ENCODE data around the gene LAMC1.

LAMC1 gene

DNA sequence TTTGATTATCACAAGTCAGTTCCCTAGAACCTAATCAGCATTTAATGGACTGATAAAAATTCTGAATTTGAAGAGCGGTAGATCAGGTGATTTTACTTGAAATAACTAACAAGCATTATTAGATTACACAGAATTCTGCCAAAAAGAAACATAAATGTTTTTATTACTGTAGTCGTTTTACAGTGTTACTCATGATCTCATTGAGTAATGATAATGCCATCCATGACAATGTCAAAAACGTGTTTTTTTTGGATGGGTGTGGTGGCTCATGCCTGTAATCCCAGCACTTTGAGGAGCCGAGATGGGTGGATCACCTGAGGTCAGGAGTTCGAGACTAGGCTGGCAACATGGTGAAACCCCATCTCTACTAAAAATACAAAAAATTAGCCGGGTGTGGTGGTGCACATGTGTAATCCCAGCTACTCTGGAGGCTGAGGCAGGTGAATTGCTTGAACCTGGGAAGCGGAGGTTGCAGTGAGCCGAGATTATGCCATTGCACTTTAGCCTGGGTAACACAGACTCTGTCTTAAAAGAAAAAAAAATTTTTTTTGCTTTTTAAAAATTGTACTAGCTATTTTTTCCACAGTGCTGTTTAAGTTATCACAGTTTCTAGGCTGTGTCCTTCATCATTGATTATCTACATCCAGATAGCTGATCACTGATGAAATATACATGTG lies 56.6 kb downstream of the LAMC1 start:
- DNase-seq (ENCODE audit: low read depth) = no peak

DNA sequence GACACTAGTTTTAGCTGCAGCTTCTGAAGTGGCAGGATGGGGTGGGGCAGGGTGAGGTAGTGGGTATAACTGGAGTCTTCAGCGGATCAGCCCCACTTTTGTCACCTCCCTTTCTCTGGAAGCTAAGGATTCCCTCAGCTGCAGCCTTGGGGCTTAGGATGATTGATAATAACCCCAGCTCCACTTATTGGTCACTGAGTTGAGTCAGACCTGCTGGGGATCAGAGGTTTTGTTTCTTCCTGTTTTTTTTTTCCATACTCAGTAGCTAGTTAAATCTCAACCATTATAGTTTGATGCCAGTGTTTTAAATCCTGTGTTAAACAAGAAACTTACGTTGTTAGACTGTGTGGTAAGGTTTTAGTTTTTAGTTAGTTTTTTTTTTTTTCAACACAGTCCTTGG lies 57.2 kb downstream of the LAMC1 start:
- no peak for DNase-seq (ENCODE audit: low read depth)

GRCh38 chr1:183081402-183082120 lies 58.3 kb downstream of the LAMC1 start:
- DNase-seq (ENCODE audit: low read depth) = no peak

- DNase-seq (ENCODE audit: low read depth) = no peak
Measured at GRCh38 chr1:183082650-183083049, 59.4 kb downstream of the LAMC1 start.

DNA sequence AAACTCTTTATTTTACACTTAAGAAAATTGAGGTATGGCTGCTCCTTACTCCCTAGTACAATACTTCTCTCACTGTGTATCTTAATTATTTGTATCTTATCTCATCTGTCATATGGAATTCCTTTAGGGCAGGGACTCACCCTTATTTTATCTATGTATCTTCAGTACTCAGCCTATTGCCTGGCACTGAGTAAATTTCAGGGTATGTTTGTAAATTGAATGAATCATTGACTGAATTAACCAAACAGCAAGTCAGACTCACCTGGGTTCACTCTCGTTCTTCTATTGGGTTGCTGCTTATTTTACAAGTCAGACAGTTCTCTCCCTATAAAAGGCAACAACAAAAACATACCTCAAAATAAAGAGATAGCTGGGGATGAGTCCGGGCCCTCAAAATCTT lies 63.8 kb downstream of the LAMC1 start:
- DNase-seq (ENCODE audit: low read depth) = no peak

DNA sequence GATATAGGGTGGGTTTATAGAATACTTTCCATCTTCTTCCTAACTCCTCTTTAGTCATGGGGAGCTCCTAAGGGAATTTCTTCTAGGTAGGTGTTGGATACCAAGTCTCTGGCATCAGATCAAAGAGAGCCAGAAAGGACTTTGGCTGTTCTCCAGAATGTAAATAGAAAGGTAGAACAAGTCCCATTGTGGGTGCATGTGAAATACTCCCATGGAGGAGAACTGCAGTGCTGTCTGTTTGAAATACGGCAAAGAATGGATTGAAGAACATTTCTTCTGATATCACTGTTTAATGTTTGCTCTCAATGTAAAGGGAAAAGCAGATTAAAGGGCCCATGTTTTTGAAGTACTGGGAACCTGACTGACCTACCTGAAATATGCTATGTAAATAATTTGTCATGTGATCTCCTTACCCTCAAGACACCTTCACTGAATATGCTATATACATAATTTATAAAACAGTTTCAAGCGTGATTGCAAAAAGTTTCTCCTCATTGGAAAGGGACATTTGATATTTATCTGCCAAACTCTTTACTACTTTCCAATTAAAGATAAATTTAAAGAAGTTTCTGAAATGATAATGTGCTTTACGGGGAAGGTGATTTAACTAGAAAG lies 65.9 kb downstream of the LAMC1 start:
- DNase-seq (ENCODE audit: low read depth) = no peak

GRCh38 chr1:183090391-183091006 lies 67.3 kb downstream of the LAMC1 start:
- DNase-seq (ENCODE audit: low read depth) = no peak

- DNase-seq (ENCODE audit: low read depth) = no peak
Measured at GRCh38 chr1:183091181-183091580, 68.0 kb downstream of the LAMC1 start.

GRCh38 chr1:183092350-183092749 lies 69.1 kb downstream of the LAMC1 start:
- DNase-seq (ENCODE audit: low read depth) = no peak

GRCh38 chr1:183093066-183093668 lies 69.9 kb downstream of the LAMC1 start:
- no peak for DNase-seq (ENCODE audit: low read depth)

GRCh38 chr1:183093786-183094298 lies 70.6 kb downstream of the LAMC1 start:
- DNase-seq (ENCODE audit: low read depth) = no peak

DNA sequence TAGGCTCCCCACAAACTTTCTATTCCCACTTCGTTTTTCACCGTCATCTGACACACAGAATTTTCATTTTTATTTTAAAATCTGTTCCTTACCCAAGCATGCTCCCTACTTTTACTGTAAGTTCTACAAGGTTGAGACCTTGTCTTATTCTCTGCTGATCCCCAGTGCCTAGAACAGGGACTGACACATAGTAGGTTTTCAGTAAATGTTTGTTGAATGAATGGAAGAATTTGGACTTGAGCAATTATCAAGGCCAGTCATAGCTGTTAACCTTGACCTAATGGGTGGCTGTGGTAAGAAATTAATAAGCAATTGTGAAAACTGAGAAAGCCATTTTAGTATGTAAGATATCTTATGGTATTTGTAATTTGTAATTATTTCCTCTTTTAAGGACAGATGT lies 71.1 kb downstream of the LAMC1 start:
- DNase-seq (ENCODE audit: low read depth) = no peak

DNA sequence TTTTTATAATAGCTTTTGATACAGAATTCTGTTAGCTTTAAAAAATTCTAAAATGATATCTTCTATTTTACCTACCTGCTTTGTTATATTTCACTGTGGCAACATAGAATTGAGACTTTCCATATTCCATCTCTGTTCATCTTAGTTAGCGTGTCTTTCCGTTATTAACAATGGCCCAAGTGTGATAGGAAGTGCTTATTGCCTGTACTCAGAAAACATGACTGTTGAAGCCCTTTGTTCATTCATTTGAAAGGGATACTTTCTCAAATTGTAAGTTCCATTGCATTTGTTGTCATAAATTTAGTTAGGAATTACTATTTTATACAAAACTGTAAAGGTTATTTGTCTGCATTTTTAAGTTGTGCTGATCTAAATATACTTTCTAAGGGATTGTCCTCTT lies 73.1 kb downstream of the LAMC1 start:
- no peak for DNase-seq (ENCODE audit: low read depth)

DNA sequence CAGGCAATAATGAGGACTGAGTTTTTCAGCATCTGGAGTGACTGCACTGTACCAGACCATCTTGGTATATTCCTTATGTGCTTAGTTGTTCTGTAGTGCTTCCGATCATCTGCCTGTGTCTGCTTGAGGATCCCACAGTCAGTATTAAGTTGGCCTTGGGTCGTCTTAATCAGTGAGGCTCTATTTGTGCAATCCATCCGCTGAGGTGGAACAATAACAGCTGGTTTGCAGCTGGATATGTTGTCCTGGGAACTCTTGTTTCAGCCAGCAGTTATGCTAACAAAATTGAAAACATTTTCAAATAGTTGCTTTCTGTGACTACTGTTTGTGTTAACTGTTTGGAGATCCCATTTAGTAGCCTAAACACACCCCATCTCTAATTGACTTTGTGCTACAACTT lies 73.7 kb downstream of the LAMC1 start:
- DNase-seq (ENCODE audit: low read depth) = no peak

DNA sequence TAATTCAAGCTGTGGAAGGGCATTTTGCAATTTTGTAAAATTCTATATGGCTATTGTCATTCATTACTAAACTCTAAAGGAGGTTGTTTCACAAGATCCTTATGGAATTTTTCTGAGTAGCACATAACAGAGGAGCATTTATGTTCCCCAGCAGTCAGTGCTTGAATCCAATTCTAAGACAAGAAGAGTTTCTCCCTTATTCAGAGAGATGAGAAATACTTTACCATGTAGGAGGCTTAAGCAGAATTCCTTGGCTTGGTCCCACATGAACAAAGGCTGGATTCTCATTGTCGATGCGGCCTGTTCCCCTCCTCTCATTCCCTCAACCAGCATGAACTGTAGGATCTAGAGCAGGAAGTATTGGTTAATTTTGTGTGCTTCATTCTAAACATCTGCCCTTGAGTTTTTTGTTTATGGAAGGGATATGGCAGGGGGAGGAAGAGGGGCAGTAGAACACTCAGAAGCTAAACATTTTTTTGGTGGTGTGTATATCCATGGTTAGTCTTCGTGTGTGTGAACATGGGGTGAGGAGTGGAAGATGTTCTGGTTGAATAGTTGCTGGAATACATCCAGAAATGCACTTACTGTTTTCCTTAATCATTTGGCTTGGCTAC lies 74.3 kb downstream of the LAMC1 start:
- DNase-seq (ENCODE audit: low read depth) = no peak

DNA sequence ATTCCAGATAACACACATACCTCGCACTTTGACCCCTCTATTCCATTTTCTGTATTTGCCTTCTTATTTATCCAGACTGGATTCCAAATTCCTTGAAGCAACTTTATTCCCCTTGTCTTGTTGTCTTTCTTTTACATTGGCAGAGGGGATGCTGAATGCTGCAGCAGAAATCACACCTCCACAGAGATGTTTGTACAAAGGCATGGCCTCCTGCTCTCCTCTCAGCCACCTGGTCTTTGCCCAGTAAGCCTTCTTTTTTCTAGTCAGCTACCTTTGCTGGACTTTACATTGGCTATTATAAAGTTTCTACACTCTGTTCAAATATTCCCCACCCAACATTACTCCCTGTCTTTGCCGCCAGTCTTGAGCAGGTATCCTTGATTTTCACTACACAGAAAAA lies 75.1 kb downstream of the LAMC1 start:
- no peak for DNase-seq (ENCODE audit: low read depth)

DNA sequence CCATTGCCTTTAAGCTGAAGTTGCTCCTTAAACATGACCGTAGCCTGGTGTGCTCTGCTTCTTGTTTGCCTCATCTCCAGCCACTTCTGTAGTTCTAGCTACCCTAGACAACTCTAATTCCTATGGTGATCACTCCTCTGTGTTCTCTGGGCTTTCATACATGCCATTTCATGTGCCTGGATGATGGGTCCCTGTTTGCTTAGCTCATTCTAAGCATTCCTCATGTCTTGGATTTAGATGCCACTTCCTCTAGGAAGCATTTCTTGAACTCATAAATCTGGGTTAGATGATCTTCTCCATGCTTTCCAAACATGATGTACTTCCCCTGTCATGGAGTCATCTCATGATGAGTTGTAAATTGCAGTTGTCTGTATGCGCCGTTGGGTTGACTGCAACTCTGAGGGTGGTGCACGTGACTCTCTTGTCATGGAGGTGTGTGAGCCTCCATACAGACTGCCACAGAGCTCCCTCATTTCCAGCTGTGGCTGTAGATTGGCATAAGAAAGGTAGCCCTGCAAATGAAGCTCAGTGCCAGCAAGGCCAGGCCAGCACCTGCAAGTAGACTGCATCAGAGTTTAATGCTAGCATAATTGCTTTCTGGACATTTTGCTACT lies 77.2 kb downstream of the LAMC1 start:
- no peak for DNase-seq (ENCODE audit: low read depth)

- DNase-seq (ENCODE audit: low read depth) = no peak
Measured at GRCh38 chr1:183101081-183101480, 77.9 kb downstream of the LAMC1 start.

DNA sequence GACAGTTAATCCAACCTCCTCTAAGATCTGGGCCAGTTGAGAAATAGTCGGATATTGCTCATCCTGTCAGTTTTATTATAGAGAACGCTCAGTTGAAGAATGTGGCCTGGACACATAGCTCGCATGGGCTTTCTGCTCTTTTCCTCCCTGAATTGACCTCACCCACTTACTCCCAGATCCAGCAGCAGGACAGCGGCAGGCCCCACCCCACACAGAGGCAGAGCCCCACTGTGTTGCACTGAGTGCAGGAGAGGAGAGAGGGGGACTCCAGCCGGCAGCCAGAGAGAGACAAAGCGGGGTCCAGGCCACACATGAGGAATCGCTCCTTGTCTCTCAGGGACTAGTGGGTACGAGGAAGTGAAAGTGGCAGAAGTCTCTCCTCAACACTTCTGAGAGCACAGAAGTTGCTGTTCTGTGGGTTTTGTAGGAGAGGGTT lies 78.6 kb downstream of the LAMC1 start:
- no peak for DNase-seq (ENCODE audit: low read depth)

DNA sequence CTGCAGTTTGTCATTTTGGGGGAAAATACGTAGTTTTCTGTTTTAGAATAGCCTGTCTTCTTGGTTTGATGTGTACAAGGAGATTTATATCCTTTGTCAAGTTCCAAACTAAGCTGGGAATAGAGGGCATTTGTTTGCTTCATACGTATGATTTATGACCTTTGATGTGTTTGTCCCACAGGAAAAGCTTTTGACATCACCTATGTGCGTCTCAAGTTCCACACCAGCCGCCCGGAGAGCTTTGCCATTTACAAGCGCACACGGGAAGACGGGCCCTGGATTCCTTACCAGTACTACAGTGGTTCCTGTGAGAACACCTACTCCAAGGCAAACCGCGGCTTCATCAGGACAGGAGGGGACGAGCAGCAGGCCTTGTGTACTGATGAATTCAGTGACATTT lies 79.9 kb downstream of the LAMC1 start:
- no peak for DNase-seq (ENCODE audit: low read depth)

- DNase-seq (ENCODE audit: low read depth) = no peak
Measured at GRCh38 chr1:183103577-183103976, 80.4 kb downstream of the LAMC1 start.

All from stimulated activated CD8-positive, alpha-beta memory T cell treated with anti-CD3 and anti-CD28 coated beads, Interleukin-15, amount 100 ng/mL, for 24 hours (primary cell).